VCaP (cell line): ENCODE measurements around the gene GALNT8.

Experiments used
- H3K27ac ChIP-seq: fragments of 450-650 bp; 2 replicates; pipeline ENCODE4 v1.5.1; 2017
- TF ChIP-seq, protein P1 (sequence below): fragments of 450-650 bp; conservative IDR thresholded peaks from 2 replicates; pipeline ENCODE4 v1.5.1; 2017; ENCODE audit warnings: mild to moderate bottlenecking, moderate library complexity

The GALNT8 gene

DNA sequence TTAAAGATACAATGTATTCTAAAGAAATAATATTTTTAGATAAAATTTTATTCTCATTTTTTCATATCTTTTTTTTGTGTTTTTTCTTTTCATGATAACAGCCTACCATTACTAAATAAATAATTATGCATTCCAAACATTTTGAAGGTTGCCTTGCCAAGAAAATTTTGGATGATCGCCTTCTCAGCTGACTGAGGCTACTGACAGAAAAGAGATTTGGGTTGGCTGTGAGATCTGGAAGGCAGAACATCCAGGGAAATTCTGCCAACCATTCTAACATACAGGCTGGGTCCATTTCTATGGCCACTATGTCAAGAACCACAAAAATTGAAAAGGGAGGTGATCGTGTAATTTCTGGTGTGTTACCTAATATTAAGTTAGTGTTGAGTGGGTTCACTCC lies 48.1 kb downstream of the GALNT8 start:
- TF ChIP-seq, protein P1, sequence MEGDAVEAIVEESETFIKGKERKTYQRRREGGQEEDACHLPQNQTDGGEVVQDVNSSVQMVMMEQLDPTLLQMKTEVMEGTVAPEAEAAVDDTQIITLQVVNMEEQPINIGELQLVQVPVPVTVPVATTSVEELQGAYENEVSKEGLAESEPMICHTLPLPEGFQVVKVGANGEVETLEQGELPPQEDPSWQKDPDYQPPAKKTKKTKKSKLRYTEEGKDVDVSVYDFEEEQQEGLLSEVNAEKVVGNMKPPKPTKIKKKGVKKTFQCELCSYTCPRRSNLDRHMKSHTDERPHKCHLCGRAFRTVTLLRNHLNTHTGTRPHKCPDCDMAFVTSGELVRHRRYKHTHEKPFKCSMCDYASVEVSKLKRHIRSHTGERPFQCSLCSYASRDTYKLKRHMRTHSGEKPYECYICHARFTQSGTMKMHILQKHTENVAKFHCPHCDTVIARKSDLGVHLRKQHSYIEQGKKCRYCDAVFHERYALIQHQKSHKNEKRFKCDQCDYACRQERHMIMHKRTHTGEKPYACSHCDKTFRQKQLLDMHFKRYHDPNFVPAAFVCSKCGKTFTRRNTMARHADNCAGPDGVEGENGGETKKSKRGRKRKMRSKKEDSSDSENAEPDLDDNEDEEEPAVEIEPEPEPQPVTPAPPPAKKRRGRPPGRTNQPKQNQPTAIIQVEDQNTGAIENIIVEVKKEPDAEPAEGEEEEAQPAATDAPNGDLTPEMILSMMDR: no peak
- H3K27ac ChIP-seq: no peak overlapping the region

DNA sequence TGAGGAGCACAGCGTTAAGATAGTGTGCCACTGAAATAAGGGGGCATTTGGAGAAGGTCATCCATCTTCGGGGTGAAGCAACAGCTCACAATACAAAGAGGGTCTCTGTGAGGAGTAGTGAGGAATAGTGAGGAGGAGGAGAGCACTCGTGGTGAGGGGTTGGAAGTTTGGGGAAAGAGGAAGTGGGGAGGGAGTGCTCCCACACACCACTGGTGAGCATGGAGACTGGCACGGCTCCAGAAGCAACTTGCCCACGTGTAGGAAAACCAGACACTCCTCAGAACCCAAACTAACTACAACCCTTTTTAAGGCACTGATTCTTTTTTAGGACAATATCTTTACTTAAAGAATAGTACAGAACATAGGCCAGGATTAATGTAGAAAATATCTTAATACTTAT lies 48.9 kb downstream of the GALNT8 start:
- no peak overlapping the region for H3K27ac ChIP-seq
- TF ChIP-seq, protein P1: no peak

DNA sequence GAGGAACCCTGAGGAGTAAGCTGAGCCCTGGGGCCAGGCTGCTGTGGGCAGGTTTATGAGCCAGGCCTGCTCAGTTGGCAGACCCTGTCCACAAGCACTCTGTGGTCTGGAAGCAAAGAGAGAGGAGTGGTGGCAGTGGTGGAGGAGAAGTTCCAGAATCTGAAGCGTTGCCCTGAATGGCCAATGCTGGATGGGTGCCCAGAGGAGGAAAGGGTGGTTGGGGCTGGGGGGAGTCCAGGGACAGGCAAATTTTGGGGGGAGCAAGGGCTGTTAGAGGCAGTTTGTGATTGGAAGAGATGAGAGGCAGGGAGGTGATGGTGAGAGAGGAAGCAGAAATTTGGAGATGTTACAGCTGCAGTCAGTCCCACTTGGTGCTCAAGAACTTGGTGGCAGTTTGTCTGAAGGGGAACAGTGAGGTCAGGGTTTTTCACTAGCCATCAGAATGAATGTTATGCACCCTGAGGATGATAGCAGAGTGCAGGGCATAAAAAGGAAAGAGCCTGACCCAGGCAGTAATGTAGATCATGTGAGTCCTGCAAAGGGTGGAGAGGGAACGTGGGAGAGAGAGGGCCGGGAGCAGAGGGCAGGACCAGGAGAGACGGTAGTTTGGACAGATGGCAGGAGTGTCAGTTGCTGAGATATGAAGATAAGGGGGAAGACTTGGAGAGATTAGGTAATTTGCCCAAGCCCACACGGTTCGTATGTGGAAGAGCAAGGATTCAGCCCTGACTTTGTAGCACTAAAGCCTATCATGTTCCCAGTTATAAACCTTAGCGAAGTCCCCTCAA lies 51.2 kb downstream of the GALNT8 start:
- TF ChIP-seq, protein P1: no peak
- H3K27ac ChIP-seq: no peak overlapping the region

DNA sequence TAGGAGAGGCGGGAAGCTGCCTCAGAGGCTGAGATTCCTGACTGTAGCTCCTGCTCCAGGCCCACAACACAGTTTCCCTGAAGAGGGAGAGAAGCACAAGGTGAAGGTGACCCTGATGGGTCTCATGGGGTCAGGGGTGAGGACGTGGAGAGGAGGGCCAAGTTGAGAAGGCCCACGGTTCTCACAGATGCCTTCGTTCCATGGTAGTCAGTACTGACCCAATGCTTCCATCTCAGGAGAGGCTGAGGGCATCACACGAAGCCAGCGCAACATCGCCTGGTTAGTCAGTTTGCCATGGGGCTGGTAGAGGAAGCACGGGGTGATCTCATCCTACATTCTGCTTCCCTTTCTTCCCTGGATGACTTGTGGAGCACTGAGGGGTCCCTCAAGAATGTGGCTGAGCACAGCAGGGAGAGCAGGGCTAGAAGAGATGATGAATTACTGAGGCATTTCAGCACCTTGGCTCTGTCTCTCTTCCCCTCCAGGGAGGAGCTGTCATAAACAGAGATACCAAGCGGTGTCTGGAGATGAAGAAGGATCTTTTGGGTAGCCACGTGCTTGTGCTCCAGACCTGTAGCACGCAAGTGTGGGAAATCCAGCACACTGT lies 51.9 kb downstream of the GALNT8 start:
- TF ChIP-seq, protein P1: no peak
- H3K27ac ChIP-seq: no peak overlapping the region

DNA sequence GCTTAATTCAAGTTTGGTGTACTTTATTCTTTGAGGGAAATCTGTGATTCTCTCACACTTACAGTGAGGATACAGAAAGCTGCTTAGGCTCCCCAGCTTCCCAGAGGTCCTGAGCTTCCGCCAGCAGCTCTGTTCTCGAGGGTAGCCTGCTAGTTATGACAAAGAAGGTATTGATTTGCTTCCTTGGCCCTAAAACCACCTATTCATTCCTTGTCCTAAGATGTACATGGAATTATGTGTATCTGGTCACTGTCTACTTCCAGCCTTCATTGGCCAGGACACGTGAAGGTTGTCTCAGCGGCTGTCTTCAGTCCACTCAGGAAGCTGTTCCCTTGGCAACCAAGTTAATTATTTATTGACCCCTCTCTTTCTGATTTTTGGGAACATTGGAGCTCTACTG lies 55.7 kb downstream of the GALNT8 start:
- H3K27ac ChIP-seq: no peak overlapping the region
- TF ChIP-seq, protein P1: no peak

DNA sequence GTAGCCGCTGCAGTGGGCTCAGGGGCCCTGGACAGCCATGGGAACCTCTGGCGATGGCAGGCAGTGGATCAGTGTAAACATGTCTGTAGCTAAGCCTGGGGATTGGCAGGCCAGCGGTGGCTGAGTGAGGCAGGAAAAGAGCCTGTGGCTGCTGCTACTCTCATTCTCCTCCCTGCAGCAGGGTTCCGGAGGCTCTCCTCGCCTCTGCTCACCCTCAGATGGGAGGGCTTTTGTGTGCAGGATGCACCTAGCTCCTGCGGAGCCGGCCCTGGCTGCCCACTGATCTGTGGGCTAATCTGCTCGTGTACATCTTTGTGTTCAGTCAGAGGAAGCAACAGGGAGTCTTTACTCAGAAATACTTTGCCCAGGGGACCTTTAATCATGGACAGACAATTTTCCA lies 59.5 kb downstream of the GALNT8 start:
- no peak overlapping the region for H3K27ac ChIP-seq
- TF ChIP-seq, protein P1: no peak

DNA sequence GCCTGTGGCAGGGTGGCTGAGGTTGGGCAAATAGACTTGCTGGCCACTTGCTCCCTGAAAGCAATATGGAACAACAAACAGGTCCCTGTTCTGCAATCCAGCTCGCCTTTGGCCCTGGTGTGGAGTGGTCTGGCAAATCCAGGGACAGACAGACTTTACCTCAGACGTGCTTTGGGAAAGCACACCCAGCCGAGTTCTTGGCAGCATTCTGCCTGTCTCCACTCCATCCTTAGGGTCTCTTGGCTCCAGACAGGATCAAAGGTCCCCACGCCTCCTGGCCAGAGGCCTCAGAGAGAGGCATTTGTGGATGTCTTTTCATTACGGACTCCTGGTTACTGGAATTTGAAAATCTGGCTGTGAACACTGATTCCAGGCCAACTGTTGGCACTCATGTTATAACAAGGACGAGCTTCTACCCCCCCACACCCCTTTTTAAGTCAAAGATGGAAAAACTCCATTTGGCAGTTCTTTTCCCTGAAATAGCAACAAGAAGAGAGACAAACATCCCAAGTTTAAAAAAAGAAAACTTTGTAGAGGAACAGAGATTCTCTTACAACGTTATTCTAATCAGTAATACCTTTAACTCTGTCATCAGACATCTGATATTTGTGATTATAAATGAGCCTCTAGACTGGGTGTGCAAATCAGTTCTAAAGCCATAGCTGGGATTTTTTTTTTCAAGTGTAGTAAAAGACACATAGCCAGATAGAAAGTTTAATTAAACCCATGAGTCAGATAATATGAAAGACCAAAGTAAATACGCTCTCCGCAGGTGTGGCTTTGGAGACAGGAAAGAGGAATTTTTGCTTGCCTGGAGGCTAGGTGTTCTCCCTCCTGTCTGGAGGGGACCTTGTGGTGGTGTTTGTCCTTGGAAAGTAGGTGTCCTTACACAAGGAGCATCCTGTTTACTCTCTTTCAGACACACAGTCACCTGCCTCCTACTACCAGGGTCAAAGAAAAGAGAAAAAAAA lies 60.7 kb downstream of the GALNT8 start:
- H3K27ac ChIP-seq: peak overlapping the region; percentile 12; the same call in 1 of the 2 replicates
- TF ChIP-seq, protein P1: no peak
